ENCODE measurements around the gene IRF4. TPM values are rescaled to one million over a fixed set of nuclear protein-coding genes. Genes with fewer than 3 reads are reported as not detected.

Gene IRF4
- total RNA-seq, 1 donor = 41.3 TPM

- Histone ChIP-seq H3K27me3 (ENCODE audit: insufficient read depth, low read length) (no peaks in the 10 kb centered on the region), H3K9me3 (ENCODE audit: low read depth, low read length) (no peaks in the 10 kb centered on the region), H3K4me1 (ENCODE audit: insufficient read depth, low read length) (peaks cover 39% of the 10 kb centered on the region), H3K4me3 (ENCODE audit: low read length) (no peak overlapping the region)
These were observed 11.0 kb upstream of the IRF4 start for GRCh38 chr6:380234-381218.

GRCh38 chr6:381742-382461, 9.7 kb upstream of the IRF4 start:
- H3K4me1 ChIP-seq (ENCODE audit: insufficient read depth, low read length) = peaks cover 36% of the 10 kb centered on the region
- H3K27me3 ChIP-seq (ENCODE audit: insufficient read depth, low read length) = no peaks in the 10 kb centered on the region
- H3K4me3 ChIP-seq (ENCODE audit: low read length) = no peak overlapping the region
- no peaks in the 10 kb centered on the region for H3K9me3 ChIP-seq (ENCODE audit: low read depth, low read length)

GRCh38 chr6:382883-383810, 8.4 kb upstream of the IRF4 start:
- Histone ChIP-seq H3K4me3 (ENCODE audit: low read length) (no peak overlapping the region), H3K9me3 (ENCODE audit: low read depth, low read length) (no peaks in the 10 kb centered on the region), H3K4me1 (ENCODE audit: insufficient read depth, low read length) (peaks cover 32% of the 10 kb centered on the region), H3K27me3 (ENCODE audit: insufficient read depth, low read length) (peaks cover 3% of the 10 kb centered on the region)

DNA sequence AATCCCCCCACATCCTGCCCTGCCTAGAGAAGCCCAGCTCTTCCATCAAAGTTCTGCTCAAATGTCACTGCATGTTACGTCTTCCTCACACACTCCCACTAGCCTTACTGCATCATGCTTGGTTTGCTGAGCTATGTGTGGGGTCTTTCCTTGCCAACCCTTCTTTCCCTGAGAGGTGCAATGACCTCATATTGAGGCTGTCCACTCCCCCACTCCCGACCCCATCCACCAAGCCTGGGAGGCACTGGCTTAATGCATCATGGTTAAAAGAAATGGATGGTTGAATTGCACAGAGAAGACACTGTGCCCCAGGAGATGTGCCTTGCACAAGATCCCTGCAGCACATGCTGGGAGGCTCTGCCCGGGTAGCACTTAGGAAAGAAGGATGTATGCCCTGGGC, 7.7 kb upstream of the IRF4 start:
- Histone ChIP-seq H3K27me3 (ENCODE audit: insufficient read depth, low read length) (peaks cover 3% of the 10 kb centered on the region), H3K4me3 (ENCODE audit: low read length) (no peak overlapping the region), H3K9me3 (ENCODE audit: low read depth, low read length) (no peaks in the 10 kb centered on the region), H3K4me1 (ENCODE audit: insufficient read depth, low read length) (peaks cover 31% of the 10 kb centered on the region)

- Histone ChIP-seq H3K4me1 (ENCODE audit: insufficient read depth, low read length) (peaks cover 21% of the 10 kb centered on the region), H3K27me3 (ENCODE audit: insufficient read depth, low read length) (peaks cover 10% of the 10 kb centered on the region), H3K4me3 (ENCODE audit: low read length) (no peak overlapping the region), H3K9me3 (ENCODE audit: low read depth, low read length) (no peaks in the 10 kb centered on the region)
These were observed 6.7 kb upstream of the IRF4 start for GRCh38 chr6:384898-385297.

- Histone ChIP-seq H3K9me3 (ENCODE audit: low read depth, low read length) (no peaks in the 10 kb centered on the region), H3K27me3 (ENCODE audit: insufficient read depth, low read length) (peaks cover 17% of the 10 kb centered on the region), H3K4me1 (ENCODE audit: insufficient read depth, low read length) (peaks cover 24% of the 10 kb centered on the region), H3K4me3 (ENCODE audit: low read length) (no peak overlapping the region)
These were observed 5.9 kb upstream of the IRF4 start for GRCh38 chr6:385614-386013.

DNA sequence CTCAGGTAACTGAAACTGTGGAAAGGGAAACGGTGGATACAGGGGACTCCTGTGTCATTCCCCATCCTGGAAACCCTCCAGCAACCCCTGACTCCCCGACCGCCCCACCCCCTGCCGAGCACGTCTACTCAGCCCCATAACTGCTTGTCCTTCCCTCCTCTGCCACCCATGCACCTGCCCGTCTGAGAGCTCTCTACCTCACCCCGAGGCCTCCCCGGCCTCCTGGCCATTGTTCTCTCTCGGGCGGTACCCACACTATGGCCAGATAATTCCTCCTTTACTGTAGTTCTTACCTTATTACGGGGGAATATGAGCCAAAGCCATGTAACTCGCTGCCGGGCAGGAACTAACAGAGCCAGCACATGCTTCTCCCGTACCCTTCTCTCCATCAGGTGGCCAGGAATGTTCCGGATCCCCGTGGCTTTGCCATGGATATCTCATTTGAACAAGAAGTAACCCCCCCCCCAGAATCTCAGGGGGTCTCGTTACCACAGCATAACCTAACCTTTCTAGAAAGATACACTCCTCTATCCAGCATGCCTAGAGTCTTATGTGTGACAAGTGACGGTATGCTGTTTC, 4.8 kb upstream of the IRF4 start:
- Histone ChIP-seq H3K4me1 (ENCODE audit: insufficient read depth, low read length) (peaks cover 32% of the 10 kb centered on the region), H3K4me3 (ENCODE audit: low read length) (no peak overlapping the region)

GRCh38 chr6:387293-387741, 4.2 kb upstream of the IRF4 start:
- Histone ChIP-seq H3K27me3 (ENCODE audit: insufficient read depth, low read length) (peaks cover 24% of the 10 kb centered on the region), H3K9me3 (ENCODE audit: low read depth, low read length) (no peaks in the 10 kb centered on the region), H3K4me3 (ENCODE audit: low read length) (no peak overlapping the region), H3K4me1 (ENCODE audit: insufficient read depth, low read length) (peaks cover 37% of the 10 kb centered on the region)

More for the DNA sequence above, 4.8 kb upstream of the IRF4 start:
- Histone ChIP-seq H3K27me3 (ENCODE audit: insufficient read depth, low read length) (peaks cover 22% of the 10 kb centered on the region), H3K9me3 (ENCODE audit: low read depth, low read length) (no peaks in the 10 kb centered on the region)

GRCh38 chr6:388202-388903, 3.2 kb upstream of the IRF4 start:
- Histone ChIP-seq H3K4me1 (ENCODE audit: insufficient read depth, low read length) (peaks cover 45% of the 10 kb centered on the region), H3K27me3 (ENCODE audit: insufficient read depth, low read length) (peaks cover 28% of the 10 kb centered on the region), H3K4me3 (ENCODE audit: low read length) (no peak overlapping the region)

GRCh38 chr6:389143-389542, 2.4 kb upstream of the IRF4 start:
- H3K4me3 ChIP-seq (ENCODE audit: low read length) = no peak overlapping the region
- H3K9me3 ChIP-seq (ENCODE audit: low read depth, low read length) = no peaks in the 10 kb centered on the region
- H3K4me1 ChIP-seq (ENCODE audit: insufficient read depth, low read length) = peaks cover 46% of the 10 kb centered on the region
- peaks cover 35% of the 10 kb centered on the region for H3K27me3 ChIP-seq (ENCODE audit: insufficient read depth, low read length)

More at GRCh38 chr6:388202-388903, 3.2 kb upstream of the IRF4 start:
- no peaks in the 10 kb centered on the region for H3K9me3 ChIP-seq (ENCODE audit: low read depth, low read length)

DNA sequence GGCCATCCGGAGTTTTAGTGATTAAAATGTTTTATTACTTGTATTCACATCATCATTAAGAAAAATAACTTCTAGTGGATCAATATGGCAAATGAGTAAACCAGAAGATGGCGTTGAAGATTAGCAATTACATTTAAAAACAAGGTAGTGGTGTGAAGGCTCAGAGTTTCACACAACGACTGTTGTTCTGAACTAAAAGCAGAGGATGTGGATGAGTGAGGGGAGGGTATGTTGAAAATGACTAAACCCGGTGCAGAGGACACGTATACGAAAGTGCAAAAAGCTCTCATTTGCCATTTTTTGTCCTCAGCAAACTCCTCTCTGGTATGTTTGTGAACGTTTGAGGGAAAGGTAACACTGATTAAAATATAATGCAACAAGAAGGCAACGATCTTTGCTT, 1.9 kb upstream of the IRF4 start:
- peaks cover 40% of the 10 kb centered on the region for H3K27me3 ChIP-seq (ENCODE audit: insufficient read depth, low read length)
- peaks cover 44% of the 10 kb centered on the region for H3K4me1 ChIP-seq (ENCODE audit: insufficient read depth, low read length)
- no peaks in the 10 kb centered on the region for H3K9me3 ChIP-seq (ENCODE audit: low read depth, low read length)
- no peak overlapping the region for H3K4me3 ChIP-seq (ENCODE audit: low read length)

- Histone ChIP-seq H3K4me3 (ENCODE audit: low read length) (peak overlapping the region; percentile 65), H3K27me3 (ENCODE audit: insufficient read depth, low read length) (peaks cover 45% of the 10 kb centered on the region)
These were observed 516 bp upstream of the IRF4 start for GRCh38 chr6:390914-391558.

More at GRCh38 chr6:390914-391558, 516 bp upstream of the IRF4 start:
- no peaks in the 10 kb centered on the region for H3K9me3 ChIP-seq (ENCODE audit: low read depth, low read length)
- peaks cover 44% of the 10 kb centered on the region for H3K4me1 ChIP-seq (ENCODE audit: insufficient read depth, low read length)

Data from mononuclear cell (primary cell).